BJ (cell line): Measurements from ENCODE around the gene IAPP. TPM values are rescaled to one million over a fixed set of nuclear protein-coding genes. Genes with fewer than 3 reads are reported as not detected.
"Not testable (repeated sequence)": the region's sequence is repeated elsewhere in the genome, so short reads cannot be mapped to it uniquely, and the experiment has no call there.

Experiments used
- CTCF ChIA-PET: fragments of 350-600 bp; formaldehyde crosslinking; extraction: SDS; loops from one replicate; lab custom pipeline; 2021; ENCODE audit warnings: antibody characterized with exemption, inconsistent platforms; lab: Yijun Ruan, JAX
- POLR2A ChIA-PET: fragments of 300-600 bp; sonication (Branson Sonifier 250); formaldehyde crosslinking; extraction: SDS; loops from one replicate; lab custom pipeline; 2021; ENCODE audit warnings: antibody characterized with exemption; lab: Charles Lee
- DNase-seq: peaks from one replicate; pipeline ENCODE4 v3.0.0-alpha.2; 2011; ENCODE audit warnings: low read depth
- H3K27me3 ChIP-seq: 2 replicates; pipeline ENCODE4 v1.6.0; 2011; ENCODE audit warnings: low read length; ENCODE audit not compliant: control insufficient read depth, insufficient read depth
- H3K36me3 ChIP-seq: 2 replicates; pipeline ENCODE4 v1.5.1; 2011; ENCODE audit warnings: low read length; ENCODE audit not compliant: control insufficient read depth, insufficient read depth
- H3K4me3 ChIP-seq: 2 replicates; pipeline ENCODE4 v1.5.1; 2011; ENCODE audit warnings: low read depth, mild to moderate bottlenecking, control low read depth, low read length
- CTCF ChIP-seq: IDR thresholded peaks from 2 replicates; pipeline ENCODE4 v1.5.1; 2011; ENCODE audit warnings: low read depth, mild to moderate bottlenecking, control low read depth, inconsistent platforms, low read length, moderate library complexity; ENCODE audit not compliant: insufficient read depth
- polyA plus RNA-seq: library from polyadenylated mRNA; depleted of rRNA; stranded (reverse); fragments of >200 nt; gene quantifications from 2 replicates; pipeline ENCODE4 v1.2.3, GENCODE V29; 2011

Gene IAPP
- polyA plus RNA-seq, 1 experiment: not detected

- Histone ChIP-seq H3K27me3 (no peaks in the 10 kb centered on the region), H3K4me3 (no peak overlapping the region), H3K36me3 (no peaks in the 10 kb centered on the region)
- no peak for DNase-seq
- ChIA-PET CTCF (no interaction called here), POLR2A (no interaction called here)
- TF ChIP-seq CTCF: no peak
These were observed 1.8 kb upstream of the IAPP start for GRCh38 chr12:21370845-21371449.

GRCh38 chr12:21379218-21379617, 6.5 kb downstream of the IAPP start:
- CTCF ChIA-PET: no interaction called here
- TF ChIP-seq CTCF: no peak
- POLR2A ChIA-PET: no interaction called here
- Histone ChIP-seq H3K4me3 (no peak overlapping the region), H3K36me3 (no peaks in the 10 kb centered on the region), H3K27me3 (no peaks in the 10 kb centered on the region)
- no peak for DNase-seq

- DNase-seq, H3K27me3 ChIP-seq, CTCF ChIA-PET, H3K4me3 ChIP-seq, H3K36me3 ChIP-seq, POLR2A ChIA-PET: not testable (repeated sequence)
These were observed 8.6 kb downstream of the IAPP start for GRCh38 chr12:21381320-21381719.

GRCh38 chr12:21384261-21384660, 11.6 kb downstream of the IAPP start:
- H3K36me3 ChIP-seq: no peaks in the 10 kb centered on the region
- DNase-seq: no peak
- ChIA-PET CTCF (no interaction called here), POLR2A (no interaction called here)
- no peaks in the 10 kb centered on the region for H3K27me3 ChIP-seq
- H3K4me3 ChIP-seq: no peak overlapping the region
- no peak for TF ChIP-seq CTCF

GRCh38 chr12:21387174-21387573, 14.5 kb downstream of the IAPP start:
- CTCF ChIA-PET: no interaction called here
- POLR2A ChIA-PET: no interaction called here
- DNase-seq: no peak
- H3K36me3 ChIP-seq: no peaks in the 10 kb centered on the region
- H3K27me3 ChIP-seq: no peaks in the 10 kb centered on the region
- no peak for TF ChIP-seq CTCF
- H3K4me3 ChIP-seq: no peak overlapping the region

GRCh38 chr12:21392384-21392783, 19.7 kb downstream of the IAPP start:
- Histone ChIP-seq H3K4me3 (no peak overlapping the region), H3K36me3 (no peaks in the 10 kb centered on the region), H3K27me3 (no peaks in the 10 kb centered on the region)
- CTCF ChIA-PET: no interaction called here
- DNase-seq: no peak
- POLR2A ChIA-PET: no interaction called here
- TF ChIP-seq CTCF: no peak

- CTCF ChIA-PET, POLR2A ChIA-PET, H3K36me3 ChIP-seq, DNase-seq, H3K4me3 ChIP-seq, H3K27me3 ChIP-seq: not testable (repeated sequence)
These were observed 22.3 kb downstream of the IAPP start for GRCh38 chr12:21394828-21395626.
